Keratinocyte (primary cell): ENCODE results near the gene ANGEL1. TPM values are rescaled to one million over a fixed set of nuclear protein-coding genes. Genes with fewer than 3 reads are reported as not detected.

ENCODE experiments used
- DNase-seq: peaks from one replicate; pipeline ENCODE4 v3.0.0-alpha.2; 2011; ENCODE audit warnings: low read depth, missing footprints, low spot score
- FAIRE-seq: peaks from 2 replicates; lab custom pipeline; 2011; peaks lifted over from hg19 to GRCh38; lab: Jason Lieb, UNC
- H2AFZ ChIP-seq: 2 replicates; pipeline ENCODE4 v1.6.0; 2012; ENCODE audit warnings: low read length, control low read depth, inconsistent platforms; ENCODE audit not compliant: control insufficient read depth
- H3K27ac ChIP-seq: 2 replicates; pipeline ENCODE4 v1.5.1; 2011; ENCODE audit warnings: low read length; ENCODE audit not compliant: control insufficient read depth, insufficient read depth
- H3K27me3 ChIP-seq: 3 replicates; pipeline ENCODE4 v1.6.0; 2011; ENCODE audit warnings: low read length; ENCODE audit not compliant: control insufficient read depth, insufficient read depth; ENCODE audit errors: extremely low read depth
- H3K36me3 ChIP-seq, 2 experiments: 2 replicates in 1 of 2; 3 replicates in 1 of 2; pipeline ENCODE4 v1.5.1; 2011; ENCODE audit warnings: low read length in 2 of 2, mild to moderate bottlenecking in 1 of 2; ENCODE audit not compliant: control insufficient read depth in 2 of 2, insufficient read depth in 2 of 2; ENCODE audit errors: extremely low read depth in 1 of 2
- H3K4me1 ChIP-seq: 3 replicates; pipeline ENCODE4 v1.5.1; 2011; ENCODE audit warnings: low read length; ENCODE audit not compliant: control insufficient read depth, insufficient read depth; ENCODE audit errors: extremely low read depth
- H3K4me2 ChIP-seq: 3 replicates; pipeline ENCODE4 v1.6.0; 2011; ENCODE audit warnings: low read depth, low read length; ENCODE audit not compliant: control insufficient read depth, insufficient read depth; ENCODE audit errors: extremely low read depth
- H3K4me3 ChIP-seq, 3 experiments: fragments of 200-600 bp in 1 of 3; sonication (generic) in 1 of 3; 2 replicates in 2 of 3; 3 replicates in 1 of 3; pipeline ENCODE4 v1.5.1; 2011 to 2016; ENCODE audit warnings: low read length in 3 of 3, mild to moderate bottlenecking in 3 of 3, control low read depth in 2 of 3, inconsistent platforms in 1 of 3, low read depth in 1 of 3, mixed read lengths in 1 of 3, mixed run types in 1 of 3, moderate library complexity in 1 of 3; ENCODE audit not compliant: control insufficient read depth in 2 of 3, insufficient read depth in 2 of 3; ENCODE audit errors: extremely low read depth in 1 of 3
- H3K79me2 ChIP-seq: 2 replicates; pipeline ENCODE4 v1.6.0; 2012; ENCODE audit warnings: low read length; ENCODE audit not compliant: control insufficient read depth, insufficient read depth
- H3K9ac ChIP-seq: 3 replicates; pipeline ENCODE4 v1.6.0; 2011; ENCODE audit warnings: low read length; ENCODE audit not compliant: control insufficient read depth, insufficient read depth; ENCODE audit errors: extremely low read depth
- H3K9me1 ChIP-seq: 3 replicates; pipeline ENCODE4 v1.6.0; 2011; ENCODE audit warnings: low read length; ENCODE audit not compliant: control insufficient read depth, insufficient read depth; ENCODE audit errors: extremely low read depth
- H3K9me3 ChIP-seq: 2 replicates; pipeline ENCODE4 v1.5.1; 2012; ENCODE audit warnings: low read depth, low read length; ENCODE audit not compliant: control insufficient read depth
- H4K20me1 ChIP-seq: 3 replicates; pipeline ENCODE4 v1.6.0; 2011; ENCODE audit warnings: low read length; ENCODE audit not compliant: control insufficient read depth, insufficient read depth; ENCODE audit errors: extremely low read depth
- EZH2 ChIP-seq: IDR thresholded peaks from one replicate; pipeline ENCODE4 v1.6.1; 2012; ENCODE audit warnings: inconsistent platforms, mild to moderate bottlenecking, low read length, moderate library complexity
- dilution Hi-C: fragments of 300-500 bp; cut with MboI; formaldehyde crosslinking; loops from one replicate; pipeline ENCODE4 v1.7.0; 2020; ENCODE audit warnings: low sequenced_read_pairs; ENCODE audit not compliant: extremely low pct_ligation_motif_present
- polyA plus RNA-seq, 5 experiments: library from polyadenylated mRNA; depleted of rRNA in 3 of 5; stranded (reverse) in 3 of 5; stranded (forward) in 1 of 5; unstranded in 1 of 5; fragments of >200 nt; gene quantifications; 1 replicate in 1 of 5; 2 replicates in 3 of 5; 3 replicates in 1 of 5; pipeline versions ENCODE4 v1.2.1 to v1.2.3, GENCODE V29; 2011 to 2012; ENCODE audit warnings: missing spikeins in 2 of 5, low read depth in 1 of 5, low replicate concordance in 1 of 5
- TF ChIP-seq, protein P1 (sequence below), 3 experiments: IDR thresholded peaks in 1 of 3; conservative IDR thresholded peaks in 1 of 3; optimal IDR thresholded peaks in 1 of 3; 2 replicates in 2 of 3; 3 replicates in 1 of 3; pipeline versions ENCODE3 to v1.5.1; 2011; ENCODE audit warnings: low read length in 3 of 3, mild to moderate bottlenecking in 3 of 3, moderate library complexity in 2 of 3, control low read depth in 1 of 3, inconsistent platforms in 1 of 3; ENCODE audit not compliant: insufficient read depth in 2 of 3; ENCODE audit errors: extremely low read depth in 1 of 3

The ANGEL1 gene
- polyA plus RNA-seq, 1 donor (not counting 4 experiments of a cell fraction or from before 2014, with no cell fraction given), result 13.0 TPM

DNA sequence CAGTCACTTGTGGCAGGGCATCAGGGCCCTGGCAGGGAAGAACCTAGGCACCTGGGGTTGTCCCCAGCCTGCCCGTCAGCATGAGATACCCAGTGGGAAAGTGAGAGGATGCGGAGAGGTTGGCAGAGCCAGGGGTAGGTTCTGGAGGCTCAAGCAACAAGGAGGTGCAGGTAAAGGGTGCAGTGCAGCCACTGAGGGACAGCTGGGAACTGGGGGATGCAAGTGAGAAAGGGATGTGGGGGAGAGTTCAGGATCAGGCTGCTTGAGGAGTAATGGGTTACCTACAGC, 32.7 kb downstream of the ANGEL1 start:
- no peak for FAIRE-seq
- Histone ChIP-seq H4K20me1 (no peaks in the 10 kb centered on the region), H3K27me3 (peaks cover 3% of the 10 kb centered on the region), H3K9me3 (no peaks in the 10 kb centered on the region), H3K36me3 (peaks cover 3 to 6% of the 10 kb centered on the region in 2 experiments), H3K9ac (no peak overlapping the region), H3K4me1 (peaks cover 7% of the 10 kb centered on the region), H3K4me3 (no peak overlapping the region), H3K4me2 (no peak overlapping the region), H3K9me1 (no peaks in the 10 kb centered on the region), H3K79me2 (no peaks in the 10 kb centered on the region), H3K27ac (no peak overlapping the region), H2AFZ (no peak overlapping the region)
- dilution Hi-C loops, result no loop called here
- TF ChIP-seq, protein P1, sequence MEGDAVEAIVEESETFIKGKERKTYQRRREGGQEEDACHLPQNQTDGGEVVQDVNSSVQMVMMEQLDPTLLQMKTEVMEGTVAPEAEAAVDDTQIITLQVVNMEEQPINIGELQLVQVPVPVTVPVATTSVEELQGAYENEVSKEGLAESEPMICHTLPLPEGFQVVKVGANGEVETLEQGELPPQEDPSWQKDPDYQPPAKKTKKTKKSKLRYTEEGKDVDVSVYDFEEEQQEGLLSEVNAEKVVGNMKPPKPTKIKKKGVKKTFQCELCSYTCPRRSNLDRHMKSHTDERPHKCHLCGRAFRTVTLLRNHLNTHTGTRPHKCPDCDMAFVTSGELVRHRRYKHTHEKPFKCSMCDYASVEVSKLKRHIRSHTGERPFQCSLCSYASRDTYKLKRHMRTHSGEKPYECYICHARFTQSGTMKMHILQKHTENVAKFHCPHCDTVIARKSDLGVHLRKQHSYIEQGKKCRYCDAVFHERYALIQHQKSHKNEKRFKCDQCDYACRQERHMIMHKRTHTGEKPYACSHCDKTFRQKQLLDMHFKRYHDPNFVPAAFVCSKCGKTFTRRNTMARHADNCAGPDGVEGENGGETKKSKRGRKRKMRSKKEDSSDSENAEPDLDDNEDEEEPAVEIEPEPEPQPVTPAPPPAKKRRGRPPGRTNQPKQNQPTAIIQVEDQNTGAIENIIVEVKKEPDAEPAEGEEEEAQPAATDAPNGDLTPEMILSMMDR (optimal IDR thresholded peaks at IDR 0.05 in 1 of 3, IDR thresholded peaks at IDR 0.05 in 1 of 3, conservative IDR thresholded peaks at IDR 0.05 in 1 of 3; ENCODE audit: extremely low read depth in 1 of 3, insufficient read depth in 2 of 3, low read length in 3 of 3), result no peak
- TF ChIP-seq EZH2, result no peak
- no peak for DNase-seq

DNA sequence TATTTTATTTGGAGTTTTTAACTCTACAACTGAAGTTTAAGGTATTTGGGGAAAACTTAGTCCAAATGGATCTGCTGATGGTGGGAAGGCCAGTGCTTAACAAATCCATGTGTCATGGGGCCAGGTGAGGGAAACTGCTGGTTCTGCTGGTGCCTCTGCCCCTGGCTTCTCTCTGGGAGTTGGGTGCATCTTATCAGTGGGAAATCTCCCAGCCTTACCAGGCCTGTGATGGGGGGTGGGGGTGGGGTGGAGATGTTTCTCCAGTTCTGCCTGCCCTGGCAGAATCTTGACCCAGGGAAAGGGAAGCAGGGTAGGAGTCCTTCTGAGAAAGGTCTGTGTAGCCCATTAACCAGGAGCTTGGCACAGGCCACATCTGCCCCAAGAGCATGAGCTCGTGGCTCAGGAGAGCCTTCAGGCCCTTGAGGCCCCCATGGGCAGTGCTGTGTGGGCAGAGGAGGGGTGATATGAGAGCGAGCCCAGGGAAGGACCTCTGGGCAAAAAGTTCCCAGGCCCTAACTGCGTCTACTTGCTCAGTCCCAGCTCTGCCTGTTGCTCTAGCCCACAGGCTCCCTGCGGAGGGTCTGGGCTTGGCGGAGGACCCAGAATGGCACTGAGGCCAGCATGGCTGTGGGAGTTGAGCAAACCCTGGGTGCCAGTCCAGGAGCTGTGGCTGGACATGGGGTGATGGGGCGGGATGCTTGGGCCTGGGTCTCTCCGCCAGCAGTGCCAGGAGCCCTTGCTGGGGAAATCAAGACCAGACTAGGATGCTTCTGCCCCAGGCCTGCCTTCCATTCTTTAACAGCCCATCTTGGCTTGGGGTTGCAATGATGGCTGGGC, 33.2 kb downstream of the ANGEL1 start:
- DNase-seq (no peak), FAIRE-seq (no peak)
- Histone ChIP-seq H4K20me1 (no peaks in the 10 kb centered on the region), H3K27ac (no peak overlapping the region), H3K36me3 (peaks cover 3 to 6% of the 10 kb centered on the region in 2 experiments), H3K4me3 (no peak overlapping the region), H3K9me3 (no peaks in the 10 kb centered on the region), H3K79me2 (no peaks in the 10 kb centered on the region), H2AFZ (no peak overlapping the region), H3K27me3 (peaks cover 3% of the 10 kb centered on the region), H3K4me1 (peaks cover 7% of the 10 kb centered on the region), H3K9ac (no peak overlapping the region), H3K4me2 (no peak overlapping the region), H3K9me1 (no peaks in the 10 kb centered on the region)
- no peak for TF ChIP-seq EZH2
- TF ChIP-seq, protein P1 (optimal IDR thresholded peaks at IDR 0.05 in 1 of 3, IDR thresholded peaks at IDR 0.05 in 1 of 3, conservative IDR thresholded peaks at IDR 0.05 in 1 of 3; ENCODE audit: extremely low read depth in 1 of 3, insufficient read depth in 2 of 3, low read length in 3 of 3), result no peak
- dilution Hi-C loops, result no loop called here
